Fibroblast of villous mesenchyme (primary cell): ENCODE results near the gene BMF. TPM values are rescaled to one million over a fixed set of nuclear protein-coding genes. Genes with fewer than 3 reads are reported as not detected.
"Not testable (repeated sequence)": the region's sequence is repeated elsewhere in the genome, so short reads cannot be mapped to it uniquely, and the experiment has no call there.

Experiments used
- DNase-seq: peaks from one replicate; pipeline ENCODE4 v3.0.0-alpha.2; 2010; ENCODE audit warnings: low read depth
- H3K4me3 ChIP-seq: 2 replicates; pipeline ENCODE4 v1.5.1; 2011; ENCODE audit warnings: low read depth, mild to moderate bottlenecking, low read length
- CTCF ChIP-seq: IDR thresholded peaks from 2 replicates; pipeline ENCODE4 v1.5.1; 2012; ENCODE audit warnings: low read depth, mild to moderate bottlenecking, low read length; ENCODE audit not compliant: insufficient read depth
- total RNA-seq: library from RNA; depleted of rRNA; stranded (reverse); fragments of >200 nt; gene quantifications from 2 replicates; pipeline ENCODE4 v1.2.3, GENCODE V29; 2012

BMF gene
- total RNA-seq, 1 donor: 0.86 TPM

- TF ChIP-seq CTCF: no peak
- no peak for DNase-seq
- no peak overlapping the region for H3K4me3 ChIP-seq
These were observed 40.7 kb upstream of the BMF start for GRCh38 chr15:40149339-40149738.

- H3K4me3 ChIP-seq: no peak overlapping the region
- no peak for TF ChIP-seq CTCF
- no peak for DNase-seq
These were observed 37.4 kb upstream of the BMF start for GRCh38 chr15:40146037-40146436.

- H3K4me3 ChIP-seq: no peak overlapping the region
- TF ChIP-seq CTCF: no peak
- DNase-seq: no peak
These were observed 33.7 kb upstream of the BMF start for GRCh38 chr15:40142428-40142827.

GRCh38 chr15:40138201-40138570, 29.5 kb upstream of the BMF start:
- H3K4me3 ChIP-seq, DNase-seq: not testable (repeated sequence)

GRCh38 chr15:40137303-40138200, 28.9 kb upstream of the BMF start:
- H3K4me3 ChIP-seq: no peak overlapping the region
- no peak for TF ChIP-seq CTCF
- no peak for DNase-seq

- TF ChIP-seq CTCF: no peak
- no peak for DNase-seq
- H3K4me3 ChIP-seq: no peak overlapping the region
These were observed 28.0 kb upstream of the BMF start for GRCh38 chr15:40136470-40137302.

- not testable (repeated sequence) for DNase-seq, H3K4me3 ChIP-seq
These were observed 27.3 kb upstream of the BMF start for GRCh38 chr15:40135846-40136450.
